ENCODE data around the gene DGKG.

The DGKG gene

GRCh38 chr3:186121968-186122367, 240.1 kb downstream of the DGKG start:
- H3K4me1 ChIP-seq: no peaks in the 10 kb centered on the region; the same call in none of the 2 replicates
- H3K4me3 ChIP-seq (ENCODE audit: low read depth, low read length): no peak overlapping the region
- no peaks in the 10 kb centered on the region for H3K9me3 ChIP-seq
- DNase-seq: no peak
- no peaks in the 10 kb centered on the region for H3K27me3 ChIP-seq
- no peaks in the 10 kb centered on the region for H3K36me3 ChIP-seq
- TF ChIP-seq, protein P1, sequence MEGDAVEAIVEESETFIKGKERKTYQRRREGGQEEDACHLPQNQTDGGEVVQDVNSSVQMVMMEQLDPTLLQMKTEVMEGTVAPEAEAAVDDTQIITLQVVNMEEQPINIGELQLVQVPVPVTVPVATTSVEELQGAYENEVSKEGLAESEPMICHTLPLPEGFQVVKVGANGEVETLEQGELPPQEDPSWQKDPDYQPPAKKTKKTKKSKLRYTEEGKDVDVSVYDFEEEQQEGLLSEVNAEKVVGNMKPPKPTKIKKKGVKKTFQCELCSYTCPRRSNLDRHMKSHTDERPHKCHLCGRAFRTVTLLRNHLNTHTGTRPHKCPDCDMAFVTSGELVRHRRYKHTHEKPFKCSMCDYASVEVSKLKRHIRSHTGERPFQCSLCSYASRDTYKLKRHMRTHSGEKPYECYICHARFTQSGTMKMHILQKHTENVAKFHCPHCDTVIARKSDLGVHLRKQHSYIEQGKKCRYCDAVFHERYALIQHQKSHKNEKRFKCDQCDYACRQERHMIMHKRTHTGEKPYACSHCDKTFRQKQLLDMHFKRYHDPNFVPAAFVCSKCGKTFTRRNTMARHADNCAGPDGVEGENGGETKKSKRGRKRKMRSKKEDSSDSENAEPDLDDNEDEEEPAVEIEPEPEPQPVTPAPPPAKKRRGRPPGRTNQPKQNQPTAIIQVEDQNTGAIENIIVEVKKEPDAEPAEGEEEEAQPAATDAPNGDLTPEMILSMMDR (IDR thresholded peaks at IDR 0.05; ENCODE audit: low read depth, low read length): no peak

DNA sequence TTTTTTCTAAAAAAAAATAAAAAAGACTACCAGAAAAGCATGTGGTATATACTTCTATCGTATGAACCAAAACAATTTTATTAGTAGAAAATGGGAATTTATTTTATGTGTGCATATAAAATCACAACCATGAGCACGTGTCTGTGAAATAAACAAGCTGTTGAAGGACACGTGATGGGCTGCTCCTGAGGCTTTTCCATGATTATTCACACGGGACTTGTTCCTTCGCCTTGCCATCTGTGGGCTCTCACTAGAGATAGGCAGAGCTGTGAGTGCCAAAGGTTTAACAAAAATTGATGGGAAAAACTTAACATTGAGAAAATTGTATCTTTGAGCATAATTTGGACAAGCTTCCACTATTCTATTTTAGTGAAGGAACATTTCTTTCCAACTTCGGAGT, 240.8 kb downstream of the DGKG start:
- no peaks in the 10 kb centered on the region for H3K36me3 ChIP-seq

GRCh38 chr3:186119499-186119898, 242.5 kb downstream of the DGKG start:
- Histone ChIP-seq H3K4me3 (ENCODE audit: low read depth, low read length) (no peak overlapping the region), H3K27me3 (no peaks in the 10 kb centered on the region), H3K9me3 (no peaks in the 10 kb centered on the region), H3K4me1 (no peaks in the 10 kb centered on the region; the same call in none of the 2 replicates), H3K36me3 (no peaks in the 10 kb centered on the region)
- DNase-seq: no peak
- TF ChIP-seq, protein P1 (IDR thresholded peaks at IDR 0.05; ENCODE audit: low read depth, low read length): no peak

More for the DNA sequence above, 240.8 kb downstream of the DGKG start:
- DNase-seq: no peak
- H3K4me1 ChIP-seq: no peaks in the 10 kb centered on the region; the same call in none of the 2 replicates
- no peak overlapping the region for H3K4me3 ChIP-seq (ENCODE audit: low read depth, low read length)
- no peaks in the 10 kb centered on the region for H3K27me3 ChIP-seq
- no peaks in the 10 kb centered on the region for H3K9me3 ChIP-seq
- TF ChIP-seq, protein P1 (IDR thresholded peaks at IDR 0.05; ENCODE audit: low read depth, low read length): no peak

DNA sequence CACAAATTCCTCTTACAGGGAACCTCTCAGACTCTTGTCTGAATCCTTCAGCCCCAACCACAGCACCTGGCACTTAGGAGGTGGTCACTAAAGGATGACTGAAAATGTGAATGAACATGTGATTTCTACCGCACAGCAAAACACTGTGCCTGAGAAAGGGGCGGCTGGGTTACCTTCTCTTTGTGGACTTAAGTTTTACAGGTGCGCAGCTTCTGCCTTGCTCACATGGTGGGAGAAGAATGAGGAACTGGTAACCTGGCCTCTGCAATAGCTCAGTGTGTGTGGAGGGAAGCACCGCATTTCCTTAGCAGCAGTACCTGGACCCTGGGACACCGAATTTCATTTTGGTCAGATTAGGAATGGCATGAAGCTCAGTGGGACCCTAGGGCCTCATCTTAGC, 243.3 kb downstream of the DGKG start:
- H3K4me3 ChIP-seq (ENCODE audit: low read depth, low read length): no peak overlapping the region
- H3K27me3 ChIP-seq: no peaks in the 10 kb centered on the region
- DNase-seq: no peak
- TF ChIP-seq, protein P1 (IDR thresholded peaks at IDR 0.05; ENCODE audit: low read depth, low read length): no peak
- H3K4me1 ChIP-seq: no peaks in the 10 kb centered on the region; the same call in none of the 2 replicates
- no peaks in the 10 kb centered on the region for H3K9me3 ChIP-seq
- no peaks in the 10 kb centered on the region for H3K36me3 ChIP-seq

DNA sequence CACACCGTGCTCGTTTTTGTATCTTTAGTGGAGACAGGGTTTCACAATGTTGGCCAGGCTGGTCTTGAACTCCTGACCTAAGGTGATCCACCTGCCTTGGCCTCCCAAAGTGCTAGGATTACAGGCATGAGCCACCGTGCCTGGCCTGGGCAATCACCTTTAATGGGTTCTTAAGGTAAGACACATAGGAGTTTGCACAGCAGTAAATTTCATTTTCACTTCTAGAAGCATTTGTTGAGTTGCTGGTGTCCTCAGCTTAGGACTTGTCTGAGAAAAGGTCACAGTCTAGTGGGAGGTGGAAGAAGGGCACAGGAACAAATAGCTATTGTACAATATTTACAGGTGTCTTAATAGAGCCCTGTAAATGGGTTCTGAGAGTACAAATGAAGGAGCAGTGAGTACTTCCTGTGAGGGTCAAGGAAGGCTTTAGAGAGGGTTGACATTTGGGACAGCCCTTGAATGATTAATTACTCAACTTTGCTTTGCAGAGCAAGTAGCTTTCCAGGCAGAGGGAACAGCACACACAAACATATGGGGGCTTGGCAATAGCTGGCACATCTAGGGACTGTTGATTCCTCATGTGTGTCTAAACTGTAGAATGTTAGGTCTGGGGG, 244.4 kb downstream of the DGKG start:
- TF ChIP-seq, protein P1 (IDR thresholded peaks at IDR 0.05; ENCODE audit: low read depth, low read length): no peak
- H3K4me3 ChIP-seq (ENCODE audit: low read depth, low read length): no peak overlapping the region
- DNase-seq: no peak
- H3K9me3 ChIP-seq: no peaks in the 10 kb centered on the region
- H3K27me3 ChIP-seq: no peaks in the 10 kb centered on the region
- H3K4me1 ChIP-seq: no peaks in the 10 kb centered on the region
- no peaks in the 10 kb centered on the region for H3K36me3 ChIP-seq

DNA sequence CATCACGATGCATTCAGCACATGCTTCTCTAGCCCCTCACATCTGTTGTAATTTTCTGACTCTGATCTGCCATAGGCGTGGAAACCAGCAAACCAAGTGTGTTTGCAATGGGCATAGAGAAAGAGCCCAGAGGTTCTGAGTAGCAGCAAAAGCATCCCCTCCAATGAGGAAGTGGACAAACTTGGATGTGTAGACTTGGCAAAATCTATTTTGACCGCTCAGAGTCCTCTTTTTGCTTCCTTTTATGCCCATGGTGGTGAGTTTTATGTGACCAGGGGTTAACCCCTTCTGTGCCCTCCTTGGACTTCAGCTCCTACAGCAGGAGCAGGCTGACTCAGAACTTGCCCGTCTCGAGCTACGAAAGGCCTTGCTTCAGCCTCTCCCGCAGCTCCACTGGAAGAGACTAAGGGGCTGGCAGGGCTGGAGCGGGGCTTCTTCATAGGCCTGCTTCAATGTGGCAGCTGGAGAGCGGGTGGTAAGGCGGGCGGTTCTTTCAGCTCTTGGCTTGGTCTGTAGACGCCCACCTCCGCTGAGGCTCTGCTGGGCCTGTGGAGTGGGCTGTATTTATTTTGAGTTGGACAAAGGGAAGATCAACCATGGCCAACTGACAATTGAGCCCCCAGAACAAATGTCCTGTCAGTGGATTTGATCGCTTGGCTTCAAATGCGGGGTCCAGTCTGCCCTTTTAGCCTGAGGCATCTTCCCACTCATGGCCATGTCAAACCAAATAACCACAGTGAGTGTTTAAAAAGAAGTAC, 246.6 kb downstream of the DGKG start:
- no peaks in the 10 kb centered on the region for H3K27me3 ChIP-seq
- no peaks in the 10 kb centered on the region for H3K9me3 ChIP-seq
- TF ChIP-seq, protein P1 (IDR thresholded peaks at IDR 0.05; ENCODE audit: low read depth, low read length): no peak
- peaks cover 1% of the 10 kb centered on the region; the same call in 1 of the 2 replicates for H3K4me1 ChIP-seq
- no peaks in the 10 kb centered on the region for H3K36me3 ChIP-seq
- no peak for DNase-seq
- H3K4me3 ChIP-seq (ENCODE audit: low read depth, low read length): no peak overlapping the region

Measured in BE2C (cell line).